SK-N-MC (cell line): ENCODE data around the gene PTPRO.

ENCODE experiments used
- EZH2 ChIP-seq: fragments of 200-600 bp; sonication (generic); IDR thresholded peaks from one replicate; pipeline ENCODE4 v1.6.1; 2017; ENCODE audit warnings: antibody characterized with exemption
- POLR2AphosphoS5 ChIP-seq: IDR thresholded peaks from 2 replicates; pipeline ENCODE4 v1.6.1; 2012; ENCODE audit warnings: mild to moderate bottlenecking, low read depth, low read length, borderline replicate concordance

DNA sequence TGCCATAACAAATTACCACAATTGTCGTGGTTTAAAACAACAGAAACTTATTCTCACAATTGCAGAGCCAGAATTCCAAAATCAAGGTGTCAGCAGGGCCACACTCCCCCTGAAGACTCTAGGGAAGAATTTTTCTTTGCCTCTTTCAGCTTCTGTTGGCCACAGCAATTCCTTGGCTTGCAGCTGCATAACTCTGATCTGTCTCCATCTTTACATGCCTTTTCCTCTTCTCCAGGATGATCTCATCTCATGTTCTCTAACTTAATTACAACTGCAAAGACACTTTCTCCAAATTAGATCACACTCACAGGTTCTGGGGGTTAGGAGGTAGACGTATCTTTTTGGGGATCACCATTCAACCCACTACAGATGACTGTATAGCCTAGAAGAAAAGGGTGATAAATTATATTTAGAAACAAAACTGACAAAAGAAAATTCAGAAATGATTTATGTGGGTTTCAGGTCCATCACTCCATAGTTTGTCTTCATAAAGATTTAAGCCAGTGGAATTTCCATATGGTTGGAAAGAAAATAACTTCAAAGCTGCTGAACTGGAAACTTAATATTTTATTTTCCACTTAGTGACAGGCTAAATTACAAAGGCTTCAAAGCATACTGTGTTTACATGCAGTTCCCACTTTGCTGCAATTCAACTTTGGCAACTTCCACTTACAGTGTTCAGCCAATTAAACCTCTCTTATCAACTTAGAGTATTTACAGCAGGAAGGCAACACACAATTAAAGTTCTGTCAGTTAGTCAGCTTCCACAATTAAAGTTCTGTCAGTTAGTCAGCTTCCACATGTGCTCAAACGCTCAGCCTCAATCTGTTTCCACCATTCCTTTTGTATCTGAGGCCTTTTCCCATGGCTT lies 253.6 kb downstream of the PTPRO start:
- TF ChIP-seq POLR2AphosphoS5, result no peak
- no peak for TF ChIP-seq EZH2
